Measurements from ENCODE around the gene CACNB4. TPM values are rescaled to one million over a fixed set of nuclear protein-coding genes. Genes with fewer than 3 reads are reported as not detected.
"Not testable (repeated sequence)": the region's sequence is repeated elsewhere in the genome, so short reads cannot be mapped to it uniquely, and the experiment has no call there.

Gene CACNB4
- total RNA-seq = 13.7 TPM

GRCh38 chr2:152098496-152099366, at the start of gene CACNB4:
Gene CACNB4 (minus strand): TSS chr2:152099044.
- peak; percentile 55 for DNase-seq

- no peak for DNase-seq
Observed at GRCh38 chr2:152134488-152135280, 35.8 kb upstream of the CACNB4 start.

- DNase-seq = no peak
Observed at GRCh38 chr2:152132306-152132705, 33.5 kb upstream of the CACNB4 start.

- no peak for DNase-seq
Observed at GRCh38 chr2:152127628-152128027, 28.8 kb upstream of the CACNB4 start.

- DNase-seq = no peak
Observed at GRCh38 chr2:152126664-152127063, 27.8 kb upstream of the CACNB4 start.

GRCh38 chr2:152122161-152122560, 23.3 kb upstream of the CACNB4 start:
- DNase-seq = no peak

GRCh38 chr2:152120430-152120829, 21.6 kb upstream of the CACNB4 start:
- no peak for DNase-seq

GRCh38 chr2:152115952-152116351, 17.1 kb upstream of the CACNB4 start:
- DNase-seq = peak; percentile 14

GRCh38 chr2:152114366-152114765, 15.5 kb upstream of the CACNB4 start:
- no peak for DNase-seq

GRCh38 chr2:152107140-152107539, 8.3 kb upstream of the CACNB4 start:
- not testable (repeated sequence) for DNase-seq

GRCh38 chr2:152106464-152106863, 7.6 kb upstream of the CACNB4 start:
- DNase-seq = no peak

- DNase-seq = no peak
Observed at GRCh38 chr2:152103271-152103670, 4.4 kb upstream of the CACNB4 start.

GRCh38 chr2:152100961-152101360, 2.1 kb upstream of the CACNB4 start:
- DNase-seq = no peak

GRCh38 chr2:152099367-152100050, 665 bp upstream of the CACNB4 start:
- DNase-seq = peak; percentile 41

GRCh38 chr2:152097801-152098495, 896 bp downstream of the CACNB4 start:
- no peak for DNase-seq

- peak; percentile 68 for DNase-seq
Observed at GRCh38 chr2:152097290-152097800, 1.5 kb downstream of the CACNB4 start.

- DNase-seq = no peak
Observed at GRCh38 chr2:152095146-152095545, 3.7 kb downstream of the CACNB4 start.

- no peak for DNase-seq
Observed at GRCh38 chr2:152094014-152094413, 4.8 kb downstream of the CACNB4 start.

- peak; percentile 92 for DNase-seq
Observed at GRCh38 chr2:152093464-152093863, 5.4 kb downstream of the CACNB4 start.

- no peak for DNase-seq
Observed at GRCh38 chr2:152092095-152092494, 6.7 kb downstream of the CACNB4 start.

- not testable (repeated sequence) for DNase-seq
Observed at GRCh38 chr2:152090726-152091125, 8.1 kb downstream of the CACNB4 start.

GRCh38 chr2:152089238-152089637, 9.6 kb downstream of the CACNB4 start:
- no peak for DNase-seq

Data from tongue (tissue), 2 donors.